Fibroblast of skin of scalp (primary cell): ENCODE data around the gene KIRREL2.

ENCODE experiments used
- DNase-seq: peaks from one replicate; pipeline ENCODE4 v3.0.0-alpha.2; 2013

The KIRREL2 gene

GRCh38 chr19:35845215-35846037, 11.3 kb upstream of the KIRREL2 start:
- DNase-seq = no peak

- no peak for DNase-seq
These were observed 10.6 kb upstream of the KIRREL2 start for GRCh38 chr19:35846038-35846668.

- no peak for DNase-seq
These were observed 8.8 kb upstream of the KIRREL2 start for GRCh38 chr19:35847911-35848310.

GRCh38 chr19:35848486-35848885, 8.2 kb upstream of the KIRREL2 start:
- no peak for DNase-seq

GRCh38 chr19:35848919-35849505, 7.7 kb upstream of the KIRREL2 start:
- DNase-seq = no peak

- DNase-seq = no peak
These were observed 5.3 kb upstream of the KIRREL2 start for GRCh38 chr19:35851213-35852028.

GRCh38 chr19:35852029-35852780, 4.5 kb upstream of the KIRREL2 start, which contains the start of gene NPHS1:
NPHS1 (minus strand) TSS chr19:35852504; CDS start chr19:35851837, 667 bp downstream.
- DNase-seq = no peak

- DNase-seq = no peak
These were observed 3.5 kb upstream of the KIRREL2 start for GRCh38 chr19:35853038-35853756.

- no peak for DNase-seq
These were observed 1.6 kb downstream of the KIRREL2 start for GRCh38 chr19:35858311-35858710.

GRCh38 chr19:35859414-35859813, 2.7 kb downstream of the KIRREL2 start:
- no peak for DNase-seq

- DNase-seq = no peak
These were observed 3.7 kb downstream of the KIRREL2 start for GRCh38 chr19:35860436-35860817.

GRCh38 chr19:35860818-35861639, 4.3 kb downstream of the KIRREL2 start:
- no peak for DNase-seq

GRCh38 chr19:35861640-35862160, 5.0 kb downstream of the KIRREL2 start:
- DNase-seq = no peak

GRCh38 chr19:35862528-35862927, 5.8 kb downstream of the KIRREL2 start:
- no peak for DNase-seq

- no peak for DNase-seq
These were observed 6.3 kb downstream of the KIRREL2 start for GRCh38 chr19:35863018-35863417.

- peak; percentile 43 for DNase-seq
These were observed 11.6 kb downstream of the KIRREL2 start, which contains the start of gene APLP1 for GRCh38 chr19:35868172-35868822. APLP1 (plus strand) TSS chr19:35868574; CDS start chr19:35868637, 63 bp downstream.

- no peak for DNase-seq
These were observed 12.2 kb downstream of the KIRREL2 start for GRCh38 chr19:35868823-35869326.

GRCh38 chr19:35869327-35870123, 12.8 kb downstream of the KIRREL2 start:
- DNase-seq = peak; percentile 57
